ENCODE results near the gene SLC66A1. TPM values are rescaled to one million over a fixed set of nuclear protein-coding genes. Genes with fewer than 3 reads are reported as not detected.

Gene SLC66A1
- total and polyA plus RNA-seq, 2 of the 13 experiments (the other 11 are each of a cell fraction or from before 2014, with no cell fraction given) = 15.4 to 18.9 TPM

DNA sequence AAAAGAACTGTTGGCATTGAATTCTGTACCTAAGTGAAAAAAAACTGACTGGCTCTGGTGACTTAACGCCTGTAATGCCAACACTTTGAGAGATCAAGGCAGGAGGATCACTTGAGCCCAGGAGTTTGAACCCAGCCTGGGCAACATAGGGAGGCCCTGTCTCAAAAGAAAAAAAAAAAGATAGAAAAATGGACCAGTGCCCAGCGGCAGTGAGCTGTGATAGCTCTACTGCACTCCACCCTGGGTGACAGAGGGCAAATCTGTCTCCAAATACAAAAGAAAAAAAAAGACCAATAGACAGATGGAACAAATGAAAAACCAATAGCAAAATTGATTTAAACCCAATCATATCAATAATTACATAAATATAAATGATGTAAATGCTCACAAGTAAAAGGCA is 22.9 kb upstream of the SLC66A1 start:
- intact Hi-C loops (cut with micrococcal nuclease; ENCODE audit: unreplicated experiment) = no loop called here
- Histone ChIP-seq H3K4me3 (replicated peaks in 1 of 3; ENCODE audit: insufficient read depth in 1 of 3, low read depth in 2 of 3, low read length in 3 of 3) (no peak overlapping the region), H3K9me3 (ENCODE audit: low read length) (no peaks in the 10 kb centered on the region), H3K79me2 (ENCODE audit: insufficient read depth, low read length) (no peaks in the 10 kb centered on the region), H2AFZ (ENCODE audit: low read length) (no peak overlapping the region), H3K36me3 (replicated peaks in 1 of 2; ENCODE audit: control insufficient read depth in 1 of 2, insufficient read depth in 2 of 2, low read length in 2 of 2) (0 out of 5 replicates have a peak, but pooled peaks cover 0 to 2% of the 10 kb centered on the region in 2 experiments), H3K4me2 (ENCODE audit: low read depth, low read length) (no peak overlapping the region), H3K4me1 (ENCODE audit: insufficient read depth, low read length) (peaks cover 16% of the 10 kb centered on the region), H3K27me3 (ENCODE audit: control insufficient read depth in 1 of 2, insufficient read depth in 2 of 2, low read length in 2 of 2) (no peaks in the 10 kb centered on the region), H4K20me1 (ENCODE audit: insufficient read depth, low read length) (no peaks in the 10 kb centered on the region), H3K9ac (ENCODE audit: insufficient read depth, low read depth, low read length) (no peak overlapping the region), H3K27ac (ENCODE audit: extremely low read length, insufficient read depth, low read length) (no peak overlapping the region)
- BruUV-seq (replicated peaks) = no TSS peak
- ATAC-seq = no peak
- ChIA-PET POLR2A (no interaction called here), CTCF (ENCODE audit: low intra/inter-chr PET ratio, low total read pairs) (no interaction called here)
- in situ Hi-C loops (cut with HindIII; ENCODE audit: extremely low pct_ligation_motif_present, low pct_unique_long_range_greater_than_20kb) = no loop called here
- WGBS (ENCODE audit: low lambda C conversion rate) = 91% methylated on average over 2 of the region's 2 CpGs
- no peak for TF ChIP-seq MAFK (conservative IDR thresholded peaks at IDR 0.05 in 1 of 2, IDR thresholded peaks at IDR 0.05 in 1 of 2; ENCODE audit: low read length in 2 of 2)
- FAIRE-seq = no peak
- DNase-seq (ENCODE audit: low spot score) = no peak

DNA sequence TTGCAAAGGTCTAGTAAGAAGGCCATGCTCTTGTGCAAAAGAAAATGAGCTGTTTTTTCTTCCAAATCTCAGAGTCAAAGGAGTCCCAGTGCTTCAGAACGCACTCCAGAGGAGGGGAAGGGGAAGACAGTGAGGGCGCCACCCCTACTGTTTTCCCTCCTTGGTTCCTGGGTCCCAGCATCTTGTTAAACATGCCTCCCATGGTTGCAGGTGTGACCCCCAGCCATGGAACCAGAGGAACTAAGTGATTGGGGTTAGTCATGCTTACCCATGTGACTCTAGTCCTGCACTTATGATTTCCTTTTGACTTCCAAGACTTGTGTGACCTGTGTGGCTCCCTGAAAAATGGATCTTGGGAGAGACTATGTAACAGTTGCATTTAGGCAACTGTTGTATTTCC is 17.5 kb upstream of the SLC66A1 start:
- H3K9ac ChIP-seq (ENCODE audit: insufficient read depth, low read depth, low read length) = no peak overlapping the region
- TF ChIP-seq ZNF225 (CRISPR knock-in tag; IDR thresholded peaks at IDR 0.05) (no peak), ZNF343 (CRISPR knock-in tag; IDR thresholded peaks at IDR 0.05) (no peak), ZNF616 (CRISPR knock-in tag; IDR thresholded peaks at IDR 0.05; ENCODE audit: low read depth) (peak; percentile 98; the same call in 1 of the 2 replicates), CEBPB (IDR thresholded peaks at IDR 0.05; ENCODE audit: borderline replicate concordance, low read depth, low read length) (peak; percentile 40; the same call in 1 of the 2 replicates)
- no peak for FAIRE-seq
- no peaks in the 10 kb centered on the region for H3K9me3 ChIP-seq (ENCODE audit: low read length)
- no peaks in the 10 kb centered on the region for H3K79me2 ChIP-seq (ENCODE audit: insufficient read depth, low read length)
- no peak overlapping the region for H3K4me3 ChIP-seq (replicated peaks in 1 of 3; ENCODE audit: insufficient read depth in 1 of 3, low read depth in 2 of 3, low read length in 3 of 3)
- in situ Hi-C loops (cut with HindIII; ENCODE audit: extremely low pct_ligation_motif_present, low pct_unique_long_range_greater_than_20kb) (no loop called here), intact Hi-C loops (cut with micrococcal nuclease; ENCODE audit: unreplicated experiment) (no loop called here)
- no peak for DNase-seq (ENCODE audit: low spot score)
- H3K4me1 ChIP-seq (ENCODE audit: insufficient read depth, low read length) = peaks cover 7% of the 10 kb centered on the region; the same call in 1 of the 2 replicates
- ChIA-PET CTCF (ENCODE audit: low intra/inter-chr PET ratio, low total read pairs) (no interaction called here), POLR2A (interaction anchor here (1.1 kb wide), 1 partner anchor 18 kb away, joined by 3 read pairs; the partner anchor contains the start of gene SLC66A1)
- no peak overlapping the region for H2AFZ ChIP-seq (ENCODE audit: low read length)
- ATAC-seq = no peak
- BruUV-seq (replicated peaks) = no TSS peak
- no CpG with 5 or more reads among the region's 2 CpGs for WGBS (ENCODE audit: low lambda C conversion rate)
- no peak overlapping the region for H3K4me2 ChIP-seq (ENCODE audit: low read depth, low read length)
- no peaks in the 10 kb centered on the region for H4K20me1 ChIP-seq (ENCODE audit: insufficient read depth, low read length)
- no peak overlapping the region for H3K27ac ChIP-seq (ENCODE audit: extremely low read length, insufficient read depth, low read length)
- no peaks in the 10 kb centered on the region for H3K36me3 ChIP-seq (replicated peaks in 1 of 2; ENCODE audit: control insufficient read depth in 1 of 2, insufficient read depth in 2 of 2, low read length in 2 of 2)
- H3K27me3 ChIP-seq (ENCODE audit: control insufficient read depth in 1 of 2, insufficient read depth in 2 of 2, low read length in 2 of 2) = no peaks in the 10 kb centered on the region

Data from HepG2 (cell line).